Upper lobe of left lung (tissue), 6 donors: Measurements from ENCODE around the gene PARVG. TPM values are rescaled to one million over a fixed set of nuclear protein-coding genes. Genes with fewer than 3 reads are reported as not detected.

Experiments used
- ATAC-seq, 2 donors: fragments of 200-7000 bp; cut with Tn5 transposase; one replicate each; pipeline ENCODE4 v1.9.1; 2022; ENCODE audit warnings: mild to moderate bottlenecking in 2 of 2, moderate library complexity in 2 of 2; ENCODE audit not compliant: low FRiP score in 2 of 2
- DNase-seq, 2 donors: peaks; one replicate each; pipeline ENCODE4 v3.0.0-alpha.2; 2019 to 2020
- H3K27ac ChIP-seq, 4 donors: fragments of 200-600 bp; sonication (generic); one replicate each; pipeline ENCODE4 v1.5.1; 2016 to 2019
- H3K27me3 ChIP-seq, 4 donors: fragments of 200-600 bp; sonication (generic); one replicate each; pipeline ENCODE4 v1.5.1; 2017 to 2019
- H3K36me3 ChIP-seq, 4 donors: fragments of 200-600 bp; sonication (generic); one replicate each; pipeline ENCODE4 v1.5.1; 2016 to 2019
- H3K4me1 ChIP-seq, 4 donors: fragments of 200-600 bp; sonication (generic); one replicate each; pipeline ENCODE4 v1.5.1; 2018 to 2019
- H3K4me3 ChIP-seq, 4 donors: fragments of 200-600 bp; sonication (generic); one replicate each; pipeline ENCODE4 v1.5.1; 2017 to 2019; ENCODE audit warnings: mild to moderate bottlenecking in 2 of 4, moderate library complexity in 1 of 4
- H3K9me3 ChIP-seq, 4 donors: fragments of 200-600 bp; sonication (generic); one replicate each; pipeline ENCODE4 v1.5.1; 2018 to 2019
- EP300 ChIP-seq, 4 donors: sonication (generic); formaldehyde crosslinking; IDR thresholded peaks; one replicate each; pipeline ENCODE4 v1.5.1; 2017; ENCODE audit warnings: antibody characterized with exemption in 4 of 4, control low read depth in 2 of 4
- POLR2A ChIP-seq, 4 donors: fragments of 450-650 bp; IDR thresholded peaks; one replicate each; pipeline ENCODE4 v1.5.1; 2016 to 2017; ENCODE audit warnings: antibody characterized with exemption in 4 of 4, mild to moderate bottlenecking in 2 of 4
- POLR2AphosphoS5 ChIP-seq, 2 donors: sonication (generic); formaldehyde crosslinking; IDR thresholded peaks; one replicate each; pipeline ENCODE4 v1.5.1; 2017; ENCODE audit warnings: antibody characterized with exemption in 2 of 2
- WGBS, 2 donors: methylation state at CpG; one replicate each; pipeline ENCODE4 v1.1.5; 2017 to 2018; 5-methylcytosine and 5-hydroxymethylcytosine counted together
- total RNA-seq, 6 donors: library from RNA; depleted of rRNA in 4 of 6; stranded (reverse); fragments of >200 nt in 4 of 6; gene quantifications; one replicate each; pipeline versions ENCODE4 v1.1.0 to v1.2.1, GENCODE V29; 2016 to 2021
- TF ChIP-seq, protein P1 (sequence below), 6 experiments: fragments of 450-650 bp in 4 of 6; fragments of 200-600 bp in 2 of 6; sonication (generic) in 2 of 6; IDR thresholded peaks; one replicate each; pipeline ENCODE4 v1.5.1; 2016 to 2019; ENCODE audit warnings: antibody characterized with exemption in 6 of 6
- donor health status: DM: no; HTN: no; CAD: no; lungs with moderate emphysema.
- donor health status: DM: no; HTN: yes; CAD: no; lungs with severe emphysema.

Gene PARVG
- total RNA-seq, 6 donors from 2014 or later, result 42.4 to 315 (median 82.4) TPM

DNA sequence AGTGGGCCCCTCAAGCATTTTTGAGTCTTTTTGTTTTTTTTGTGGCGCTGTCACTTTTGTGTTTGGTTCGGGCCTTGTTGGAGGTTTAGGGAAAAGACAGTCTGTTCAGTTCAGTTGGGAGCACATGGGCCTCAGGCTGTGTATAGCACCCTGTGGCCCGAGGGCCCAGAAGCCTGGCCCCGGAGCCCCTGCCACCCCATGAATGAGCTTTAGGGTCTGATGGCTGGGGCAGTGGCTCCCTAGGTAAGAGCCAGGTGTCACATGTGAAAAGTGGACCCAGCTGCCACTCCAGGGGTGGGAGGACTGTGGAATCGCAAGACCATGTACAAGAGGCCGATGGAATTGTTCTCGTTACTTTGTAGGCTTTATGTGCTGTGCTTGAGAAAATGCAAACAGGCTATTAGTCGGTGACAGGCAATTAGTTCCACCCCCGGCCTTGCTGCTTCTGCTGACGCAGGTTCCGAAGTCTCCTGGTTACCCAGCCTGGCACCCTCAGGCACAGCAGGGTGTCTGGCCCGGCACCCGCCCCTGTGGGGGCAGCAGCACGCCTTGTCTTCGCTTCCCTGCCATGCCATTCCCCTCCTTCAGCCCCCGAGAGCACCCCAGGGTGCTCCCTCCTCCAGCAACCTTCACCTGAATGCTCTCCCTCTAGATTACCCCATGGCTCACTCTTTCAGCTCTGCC lies 38.2 kb upstream of the PARVG start:
- no peak for ATAC-seq
- TF ChIP-seq EP300 (IDR thresholded peaks at IDR 0.05) (no peak), POLR2A (IDR thresholded peaks at IDR 0.05) (no peak), POLR2AphosphoS5 (IDR thresholded peaks at IDR 0.05) (no peak)
- TF ChIP-seq, protein P1, sequence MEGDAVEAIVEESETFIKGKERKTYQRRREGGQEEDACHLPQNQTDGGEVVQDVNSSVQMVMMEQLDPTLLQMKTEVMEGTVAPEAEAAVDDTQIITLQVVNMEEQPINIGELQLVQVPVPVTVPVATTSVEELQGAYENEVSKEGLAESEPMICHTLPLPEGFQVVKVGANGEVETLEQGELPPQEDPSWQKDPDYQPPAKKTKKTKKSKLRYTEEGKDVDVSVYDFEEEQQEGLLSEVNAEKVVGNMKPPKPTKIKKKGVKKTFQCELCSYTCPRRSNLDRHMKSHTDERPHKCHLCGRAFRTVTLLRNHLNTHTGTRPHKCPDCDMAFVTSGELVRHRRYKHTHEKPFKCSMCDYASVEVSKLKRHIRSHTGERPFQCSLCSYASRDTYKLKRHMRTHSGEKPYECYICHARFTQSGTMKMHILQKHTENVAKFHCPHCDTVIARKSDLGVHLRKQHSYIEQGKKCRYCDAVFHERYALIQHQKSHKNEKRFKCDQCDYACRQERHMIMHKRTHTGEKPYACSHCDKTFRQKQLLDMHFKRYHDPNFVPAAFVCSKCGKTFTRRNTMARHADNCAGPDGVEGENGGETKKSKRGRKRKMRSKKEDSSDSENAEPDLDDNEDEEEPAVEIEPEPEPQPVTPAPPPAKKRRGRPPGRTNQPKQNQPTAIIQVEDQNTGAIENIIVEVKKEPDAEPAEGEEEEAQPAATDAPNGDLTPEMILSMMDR (IDR thresholded peaks at IDR 0.05), result no peak
- Histone ChIP-seq H3K36me3 (peaks cover 0 to 50% (median 15%) of the 10 kb centered on the region in 4 donors), H3K27me3 (no peaks in the 10 kb centered on the region), H3K4me3 (no peak overlapping the region), H3K4me1 (peaks cover 0 to 5% (median 2%) of the 10 kb centered on the region in 4 donors), H3K9me3 (peaks cover under 1 to 9% (median 3%) of the 10 kb centered on the region in 4 donors), H3K27ac (no peak overlapping the region)
- WGBS, 2 donors, result 84 to 90% methylated on average over 16 of the region's 16 CpGs
- DNase-seq, result no peak

DNA sequence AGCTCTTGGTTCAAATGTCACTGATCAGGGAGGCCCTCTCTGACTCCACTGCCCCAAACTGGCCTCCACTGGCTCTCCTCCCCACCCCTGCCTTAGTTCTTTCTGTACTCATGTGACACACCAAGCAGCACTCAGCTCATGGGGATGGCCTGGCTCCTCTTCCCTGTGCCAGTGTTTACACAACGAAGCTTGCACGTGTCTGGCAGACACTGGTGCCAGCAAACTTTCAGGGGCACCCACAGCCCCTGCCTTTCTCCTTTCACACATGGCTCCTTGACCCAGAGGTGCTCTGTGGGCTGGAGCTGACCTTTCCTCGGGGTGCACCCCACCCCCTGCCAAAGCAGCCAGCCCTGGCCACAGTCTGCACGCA lies 37.6 kb upstream of the PARVG start:
- DNase-seq (no peak), ATAC-seq (no peak)
- 59 to 65% methylated on average over 2 to 4 of the region's 4 CpGs for WGBS, 2 donors
- H3K27ac ChIP-seq, result no peak overlapping the region
- no peak overlapping the region for H3K4me3 ChIP-seq
- H3K4me1 ChIP-seq, result peaks cover 0 to 5% (median 2%) of the 10 kb centered on the region in 4 donors
- no peaks in the 10 kb centered on the region for H3K27me3 ChIP-seq
- TF ChIP-seq, protein P1 (IDR thresholded peaks at IDR 0.05), result no peak
- TF ChIP-seq POLR2AphosphoS5 (IDR thresholded peaks at IDR 0.05) (no peak), POLR2A (IDR thresholded peaks at IDR 0.05) (no peak), EP300 (IDR thresholded peaks at IDR 0.05) (no peak)
- H3K36me3 ChIP-seq, result peaks cover 0 to 49% (median 10%) of the 10 kb centered on the region in 4 donors
- H3K9me3 ChIP-seq, result peaks cover 0 to 3% (median 0%) of the 10 kb centered on the region in 4 donors

DNA sequence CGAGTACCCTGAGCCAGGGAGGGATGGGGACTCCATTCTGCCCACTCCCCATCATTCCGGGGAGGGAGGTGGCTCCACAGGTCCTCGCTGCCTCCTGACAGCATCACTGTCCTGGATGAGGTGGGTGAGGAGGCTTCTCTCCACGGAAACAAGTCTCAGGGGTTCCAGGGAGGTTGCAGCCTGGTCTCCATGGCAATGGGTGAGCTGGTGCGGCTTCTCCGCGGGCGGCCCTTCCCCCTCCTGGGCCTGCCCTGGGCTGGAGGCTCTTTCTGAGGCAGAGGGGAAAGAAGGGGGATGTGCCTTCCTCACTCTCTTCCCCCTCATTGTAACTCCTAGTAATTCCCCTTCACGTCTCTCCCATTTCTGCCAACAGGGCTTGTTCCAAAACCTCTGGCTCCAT lies 37.1 kb upstream of the PARVG start:
- ATAC-seq (no peak), DNase-seq (no peak)
- H3K27me3 ChIP-seq, result no peaks in the 10 kb centered on the region
- peaks cover 0 to 5% (median 2%) of the 10 kb centered on the region in 4 donors for H3K4me1 ChIP-seq
- TF ChIP-seq, protein P1 (IDR thresholded peaks at IDR 0.05), result no peak
- TF ChIP-seq POLR2AphosphoS5 (IDR thresholded peaks at IDR 0.05), result no peak
- no peak for TF ChIP-seq POLR2A (IDR thresholded peaks at IDR 0.05)
- TF ChIP-seq EP300 (IDR thresholded peaks at IDR 0.05), result no peak
- H3K4me3 ChIP-seq, result no peak overlapping the region
- WGBS, 2 donors, result 75 to 84% methylated on average over 7 to 9 of the region's 9 CpGs
- H3K27ac ChIP-seq, result no peak overlapping the region
- H3K9me3 ChIP-seq, result no peaks in the 10 kb centered on the region
- H3K36me3 ChIP-seq, result peaks cover 0 to 45% (median 7%) of the 10 kb centered on the region in 4 donors

DNA sequence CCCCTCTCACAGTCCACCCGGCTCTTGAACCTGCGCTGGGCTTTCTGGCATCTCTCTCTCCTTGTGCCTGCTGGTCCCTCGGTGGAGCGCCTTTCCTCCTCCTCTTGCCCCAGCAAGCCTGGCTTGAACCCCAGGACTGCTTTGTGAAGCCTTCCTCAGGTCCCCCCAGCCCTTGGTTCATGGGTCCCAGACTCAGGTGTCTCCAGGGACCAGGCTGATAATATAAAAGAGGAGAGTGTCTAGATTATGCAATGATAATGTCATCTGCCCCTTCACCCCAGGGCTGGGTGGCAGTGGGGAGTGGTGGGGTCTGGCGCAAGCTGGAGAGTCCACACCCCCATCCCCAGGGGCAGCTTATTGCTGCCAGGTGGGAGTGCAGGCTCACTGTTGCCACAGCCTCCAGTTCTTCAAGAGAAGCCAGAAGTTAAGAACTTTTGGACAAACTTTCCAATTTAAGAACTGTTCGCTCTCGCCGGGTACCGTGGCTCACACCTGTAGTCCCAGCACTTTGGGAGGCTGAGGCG lies 36.6 kb upstream of the PARVG start:
- no peak for DNase-seq
- no peak for ATAC-seq
- no peak overlapping the region for H3K27ac ChIP-seq
- 92% methylated on average over 10 of the region's 10 CpGs for WGBS, 2 donors
- TF ChIP-seq POLR2AphosphoS5 (IDR thresholded peaks at IDR 0.05) (no peak), EP300 (IDR thresholded peaks at IDR 0.05) (no peak), POLR2A (IDR thresholded peaks at IDR 0.05) (no peak)
- TF ChIP-seq, protein P1 (IDR thresholded peaks at IDR 0.05), result no peak
- no peak overlapping the region for H3K4me3 ChIP-seq
- H3K4me1 ChIP-seq, result peaks cover 0 to 5% (median 2%) of the 10 kb centered on the region in 4 donors
- no peaks in the 10 kb centered on the region for H3K9me3 ChIP-seq
- H3K36me3 ChIP-seq, result peaks cover 0 to 45% (median 8%) of the 10 kb centered on the region in 4 donors
- H3K27me3 ChIP-seq, result no peaks in the 10 kb centered on the region
